ENCODE results near the gene PLXNC1. TPM values are rescaled to one million over a fixed set of nuclear protein-coding genes. Genes with fewer than 3 reads are reported as not detected.

Gene PLXNC1
- total RNA-seq, 1 experiment from 2014 or later: 1.3 TPM

DNA sequence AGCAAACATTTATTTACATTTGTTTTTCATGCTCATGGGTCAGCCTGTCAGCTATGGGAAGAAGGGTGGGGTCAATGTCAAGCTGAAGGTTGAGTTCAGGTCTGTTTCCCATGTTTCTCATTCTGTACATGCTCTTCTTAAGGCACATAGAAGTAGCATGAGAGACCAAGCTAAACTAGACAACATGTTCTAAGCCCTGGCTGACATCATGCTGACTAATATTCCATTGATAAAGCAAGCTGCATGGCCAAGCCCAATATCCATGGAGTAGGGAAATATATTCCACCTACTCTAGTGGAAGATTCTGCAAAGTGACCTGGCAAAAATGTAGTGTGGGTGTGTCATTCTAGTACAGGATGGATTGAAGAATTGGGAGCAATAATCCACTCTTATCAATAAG, 44.1 kb downstream of the PLXNC1 start:
- H3K27ac Mint-ChIP-seq (ENCODE audit: unreplicated experiment): no peak overlapping the region
- H3K4me3 Mint-ChIP-seq (ENCODE audit: low read depth, unreplicated experiment): no peak overlapping the region
- H3K36me3 Mint-ChIP-seq (ENCODE audit: insufficient read depth, unreplicated experiment): no peaks in the 10 kb centered on the region
- CTCF ChIA-PET: no interaction called here
- peaks cover 6% of the 10 kb centered on the region for H3K9me3 Mint-ChIP-seq (ENCODE audit: low read depth, unreplicated experiment)
- no peak for DNase-seq
- BruUV-seq (replicated peaks): no TSS peak
- peaks cover 8% of the 10 kb centered on the region for H3K27me3 Mint-ChIP-seq (ENCODE audit: unreplicated experiment)
- intact Hi-C loops (cut with micrococcal nuclease; ENCODE audit: unreplicated experiment): no loop called here
- TF ChIP-seq, protein P1, sequence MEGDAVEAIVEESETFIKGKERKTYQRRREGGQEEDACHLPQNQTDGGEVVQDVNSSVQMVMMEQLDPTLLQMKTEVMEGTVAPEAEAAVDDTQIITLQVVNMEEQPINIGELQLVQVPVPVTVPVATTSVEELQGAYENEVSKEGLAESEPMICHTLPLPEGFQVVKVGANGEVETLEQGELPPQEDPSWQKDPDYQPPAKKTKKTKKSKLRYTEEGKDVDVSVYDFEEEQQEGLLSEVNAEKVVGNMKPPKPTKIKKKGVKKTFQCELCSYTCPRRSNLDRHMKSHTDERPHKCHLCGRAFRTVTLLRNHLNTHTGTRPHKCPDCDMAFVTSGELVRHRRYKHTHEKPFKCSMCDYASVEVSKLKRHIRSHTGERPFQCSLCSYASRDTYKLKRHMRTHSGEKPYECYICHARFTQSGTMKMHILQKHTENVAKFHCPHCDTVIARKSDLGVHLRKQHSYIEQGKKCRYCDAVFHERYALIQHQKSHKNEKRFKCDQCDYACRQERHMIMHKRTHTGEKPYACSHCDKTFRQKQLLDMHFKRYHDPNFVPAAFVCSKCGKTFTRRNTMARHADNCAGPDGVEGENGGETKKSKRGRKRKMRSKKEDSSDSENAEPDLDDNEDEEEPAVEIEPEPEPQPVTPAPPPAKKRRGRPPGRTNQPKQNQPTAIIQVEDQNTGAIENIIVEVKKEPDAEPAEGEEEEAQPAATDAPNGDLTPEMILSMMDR (IDR thresholded peaks at IDR 0.05; ENCODE audit: unreplicated experiment): no peak
- no peaks in the 10 kb centered on the region for H3K4me1 Mint-ChIP-seq (ENCODE audit: low read depth, unreplicated experiment)

DNA sequence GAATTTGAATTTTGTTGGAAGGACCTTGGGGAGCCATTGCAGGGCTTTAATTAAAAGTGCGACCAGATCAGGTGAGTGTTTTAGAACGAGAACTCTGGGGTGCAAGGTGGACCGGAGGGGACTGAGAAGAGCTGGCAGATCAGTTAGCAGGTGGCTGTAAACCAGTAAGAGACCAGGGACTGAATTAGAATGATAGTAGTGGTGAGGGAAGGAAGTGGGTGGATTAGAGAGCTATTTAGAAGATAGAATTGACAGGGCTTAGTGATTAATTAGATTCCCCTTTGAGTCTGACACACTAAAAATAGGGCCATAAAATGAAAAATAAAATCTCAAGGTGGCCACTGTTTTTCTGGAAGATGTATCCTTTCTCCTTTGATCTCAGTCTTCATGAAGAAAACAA, 44.8 kb downstream of the PLXNC1 start:
- no peak overlapping the region for H3K27ac Mint-ChIP-seq (ENCODE audit: unreplicated experiment)
- CTCF ChIA-PET: no interaction called here
- TF ChIP-seq, protein P1 (IDR thresholded peaks at IDR 0.05; ENCODE audit: unreplicated experiment): no peak
- no TSS peak for BruUV-seq (replicated peaks)
- intact Hi-C loops (cut with micrococcal nuclease; ENCODE audit: unreplicated experiment): no loop called here
- no peaks in the 10 kb centered on the region for H3K36me3 Mint-ChIP-seq (ENCODE audit: insufficient read depth, unreplicated experiment)
- peaks cover 6% of the 10 kb centered on the region for H3K9me3 Mint-ChIP-seq (ENCODE audit: low read depth, unreplicated experiment)
- H3K4me3 Mint-ChIP-seq (ENCODE audit: low read depth, unreplicated experiment): no peak overlapping the region
- H3K4me1 Mint-ChIP-seq (ENCODE audit: low read depth, unreplicated experiment): no peaks in the 10 kb centered on the region
- peaks cover 13% of the 10 kb centered on the region for H3K27me3 Mint-ChIP-seq (ENCODE audit: unreplicated experiment)
- DNase-seq: no peak

DNA sequence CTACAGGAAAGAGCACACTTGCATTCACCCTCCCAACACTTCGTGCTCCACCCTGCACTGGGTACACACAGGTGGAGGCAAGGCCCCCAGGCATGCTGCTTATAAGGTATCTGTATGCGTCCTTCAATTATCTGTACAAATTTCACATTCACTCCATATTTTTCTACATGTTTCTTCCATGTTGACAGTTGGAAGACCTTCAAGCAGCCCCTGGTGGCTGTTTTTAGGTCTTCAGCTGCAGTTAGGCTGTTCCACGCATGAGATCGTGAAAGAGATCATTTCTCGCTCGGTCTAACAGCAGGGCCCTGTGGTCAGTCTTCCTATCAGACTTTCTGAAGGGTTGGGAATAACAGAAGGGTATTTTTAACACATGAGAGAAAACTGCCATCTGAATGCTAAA, 47.1 kb downstream of the PLXNC1 start:
- no peaks in the 10 kb centered on the region for H3K36me3 Mint-ChIP-seq (ENCODE audit: insufficient read depth, unreplicated experiment)
- no peaks in the 10 kb centered on the region for H3K4me1 Mint-ChIP-seq (ENCODE audit: low read depth, unreplicated experiment)
- H3K9me3 Mint-ChIP-seq (ENCODE audit: low read depth, unreplicated experiment): peaks cover 6% of the 10 kb centered on the region
- H3K27me3 Mint-ChIP-seq (ENCODE audit: unreplicated experiment): peaks cover 20% of the 10 kb centered on the region
- CTCF ChIA-PET: no interaction called here
- no peak overlapping the region for H3K4me3 Mint-ChIP-seq (ENCODE audit: low read depth, unreplicated experiment)
- no peak for DNase-seq
- intact Hi-C loops (cut with micrococcal nuclease; ENCODE audit: unreplicated experiment): no loop called here
- TF ChIP-seq, protein P1 (IDR thresholded peaks at IDR 0.05; ENCODE audit: unreplicated experiment): no peak
- no TSS peak for BruUV-seq (replicated peaks)
- H3K27ac Mint-ChIP-seq (ENCODE audit: unreplicated experiment): no peak overlapping the region

DNA sequence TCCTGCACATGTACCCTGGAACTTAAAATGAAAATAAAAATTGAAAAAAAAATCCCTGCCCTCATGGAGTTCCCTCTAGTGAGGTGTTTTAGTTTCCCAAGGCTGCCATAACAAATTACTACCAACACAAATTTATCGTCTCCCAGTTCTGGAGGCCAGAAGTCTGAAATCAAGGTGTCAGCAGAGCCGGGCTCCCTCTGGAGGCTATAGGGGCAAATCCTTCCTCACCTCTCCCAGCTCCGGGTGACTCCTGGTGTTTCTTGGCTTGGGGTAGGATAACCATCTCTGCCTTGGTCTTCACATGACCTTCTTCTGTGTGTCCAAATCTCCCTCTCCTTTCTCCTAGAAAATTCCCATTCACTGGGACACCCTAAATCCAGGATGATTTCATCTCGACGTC, 50.1 kb downstream of the PLXNC1 start:
- TF ChIP-seq, protein P1 (IDR thresholded peaks at IDR 0.05; ENCODE audit: unreplicated experiment): no peak
- no peak for DNase-seq
- Mint-ChIP-seq H3K36me3 (ENCODE audit: insufficient read depth, unreplicated experiment) (no peaks in the 10 kb centered on the region), H3K9me3 (ENCODE audit: low read depth, unreplicated experiment) (peaks cover 3% of the 10 kb centered on the region), H3K27me3 (ENCODE audit: unreplicated experiment) (peaks cover 33% of the 10 kb centered on the region), H3K27ac (ENCODE audit: unreplicated experiment) (no peak overlapping the region), H3K4me1 (ENCODE audit: low read depth, unreplicated experiment) (no peaks in the 10 kb centered on the region), H3K4me3 (ENCODE audit: low read depth, unreplicated experiment) (no peak overlapping the region)
- no TSS peak for BruUV-seq (replicated peaks)
- intact Hi-C loops (cut with micrococcal nuclease; ENCODE audit: unreplicated experiment): no loop called here
- CTCF ChIA-PET: no interaction called here

DNA sequence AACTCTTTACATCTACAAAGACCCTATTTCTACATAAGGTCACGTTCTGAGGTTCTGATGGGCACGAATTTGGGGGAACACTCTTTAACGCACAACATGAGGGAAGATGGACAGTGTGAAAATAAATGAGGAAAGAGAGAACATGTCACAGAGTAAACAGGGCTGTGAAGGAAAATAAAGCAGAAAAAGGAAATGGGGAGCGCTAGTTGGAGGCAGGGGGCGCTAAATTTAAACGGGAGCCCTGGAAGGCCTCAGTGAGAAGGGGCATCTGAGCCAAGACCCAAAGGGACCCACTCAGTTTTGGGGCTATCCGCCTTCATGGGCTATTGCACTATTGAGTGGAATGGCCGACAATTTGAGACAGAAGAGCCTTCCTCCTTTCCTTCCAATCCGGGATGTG, 50.5 kb downstream of the PLXNC1 start:
- peaks cover 3% of the 10 kb centered on the region for H3K9me3 Mint-ChIP-seq (ENCODE audit: low read depth, unreplicated experiment)
- H3K4me3 Mint-ChIP-seq (ENCODE audit: low read depth, unreplicated experiment): no peak overlapping the region
- H3K27me3 Mint-ChIP-seq (ENCODE audit: unreplicated experiment): peaks cover 33% of the 10 kb centered on the region
- no TSS peak for BruUV-seq (replicated peaks)
- intact Hi-C loops (cut with micrococcal nuclease; ENCODE audit: unreplicated experiment): no loop called here
- TF ChIP-seq, protein P1 (IDR thresholded peaks at IDR 0.05; ENCODE audit: unreplicated experiment): no peak
- H3K36me3 Mint-ChIP-seq (ENCODE audit: insufficient read depth, unreplicated experiment): no peaks in the 10 kb centered on the region
- no peaks in the 10 kb centered on the region for H3K4me1 Mint-ChIP-seq (ENCODE audit: low read depth, unreplicated experiment)
- H3K27ac Mint-ChIP-seq (ENCODE audit: unreplicated experiment): no peak overlapping the region
- DNase-seq: no peak
- CTCF ChIA-PET: no interaction called here

Data from Calu3 (cell line).